GM12892 (cell line): Measurements from ENCODE around the gene SERTAD3.

ENCODE experiments used
- POLR2A ChIP-seq: IDR thresholded peaks from 2 replicates; pipeline ENCODE4 v1.6.1; 2011; ENCODE audit warnings: low read depth, low read length, control low read depth
- POLR2AphosphoS5 ChIP-seq: IDR thresholded peaks from 2 replicates; pipeline ENCODE4 v1.6.1; 2011; ENCODE audit warnings: low read depth, low read length, control low read depth
- TAF1 ChIP-seq: IDR thresholded peaks from 2 replicates; pipeline ENCODE4 v1.6.1; 2011; ENCODE audit warnings: low read depth, mild to moderate bottlenecking, control low read depth, low read length, borderline replicate concordance

DNA sequence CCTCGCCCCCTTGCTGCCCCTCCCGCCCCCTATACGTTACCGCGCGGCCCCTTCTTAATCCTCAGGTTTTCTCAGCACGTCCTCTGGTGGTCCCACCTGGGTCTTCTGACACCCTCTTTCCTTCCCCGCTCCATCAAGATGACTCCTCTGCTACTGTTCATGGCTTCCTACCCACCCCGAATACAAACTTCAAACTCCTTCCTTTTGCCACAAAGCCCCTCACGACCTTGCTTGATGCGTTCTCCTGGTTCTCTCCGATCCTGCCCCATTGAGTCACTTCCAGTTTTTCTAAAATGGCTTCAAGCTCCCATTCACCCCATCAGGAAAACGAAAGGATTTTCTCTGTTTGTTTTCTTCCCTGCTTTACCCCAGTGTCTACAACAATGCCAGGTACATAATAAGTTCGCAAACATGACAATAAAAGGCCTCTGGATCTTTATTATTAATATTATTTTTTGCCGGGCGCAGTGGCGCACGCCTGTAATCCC, 734 bp upstream of the SERTAD3 start:
- TF ChIP-seq POLR2A, result no peak
- no peak for TF ChIP-seq POLR2AphosphoS5
- no peak for TF ChIP-seq TAF1
